Naive thymus-derived CD8-positive, alpha-beta T cell (primary cell): ENCODE measurements around the gene ANKRD61. TPM values are rescaled to one million over a fixed set of nuclear protein-coding genes. Genes with fewer than 3 reads are reported as not detected.

Experiments
- polyA plus RNA-seq, 3 donors: library from polyadenylated mRNA; unstranded; fragments of 300-500 nt; fragmentation: Illumina TruSeq; gene quantifications; one replicate each; pipeline ENCODE4 v1.2.3, GENCODE V29; 2021
- total RNA-seq, 8 experiments: library from RNA in 2 of 8; stranded (reverse) in 2 of 8; gene quantifications; one replicate each; pipeline ENCODE4 v1.2.3 and lab custom pipeline; 2021 to 2026

ANKRD61 gene
- total and polyA plus RNA-seq, 5 experiments from 2014 or later: 0.21 to 0.36 (median 0.30) TPM; not detected in 2

Other genes with a start within 250 kb of the ANKRD61 start
- gene RNF216, start 249.7 kb upstream of the ANKRD61 start, total RNA-seq: 100 to 1,000 TPM; 114 to 115 TPM
- 10 to 100 TPM; 28.4 to 47.6 (median 35.9) TPM for gene RNF216, start 249.7 kb upstream of the ANKRD61 start, polyA plus RNA-seq
- 10 to 100 TPM; 12.1 to 13.7 TPM for gene OCM, start 150.6 kb upstream of the ANKRD61 start, total RNA-seq
- 1 to 10 TPM in 2 of 3 donors, under 1 TPM in 1; 0.54 to 1.8 (median 1.7) TPM for gene OCM, start 150.6 kb upstream of the ANKRD61 start, polyA plus RNA-seq
- gene CCZ1, start 132.6 kb upstream of the ANKRD61 start, total RNA-seq: 10 to 100 TPM; 66.3 to 72.5 TPM
- 10 to 100 TPM; 32.0 to 56.1 (median 33.0) TPM for gene CCZ1, start 132.6 kb upstream of the ANKRD61 start, polyA plus RNA-seq
- gene RSPH10B, start 60.7 kb upstream of the ANKRD61 start, total RNA-seq: under 1 TPM in 1 of 2 experiments, not detected in 1; 0.81 TPM
- not detected for gene RSPH10B, start 60.7 kb upstream of the ANKRD61 start, polyA plus RNA-seq
- gene PMS2, start 22.3 kb upstream of the ANKRD61 start, total RNA-seq: 10 to 100 TPM; 20.0 to 22.8 TPM
- 10 to 100 TPM in 2 of 3 donors, 1 to 10 TPM in 1; 9.8 to 14.2 (median 10.0) TPM for gene PMS2, start 22.3 kb upstream of the ANKRD61 start, polyA plus RNA-seq
- 10 to 100 TPM; 12.6 to 14.0 TPM for gene AIMP2, start 22.1 kb upstream of the ANKRD61 start, total RNA-seq
- 10 to 100 TPM; 14.1 to 23.9 (median 20.8) TPM for gene AIMP2, start 22.1 kb upstream of the ANKRD61 start, polyA plus RNA-seq
- 10 to 100 TPM; 77.2 to 84.8 TPM for gene EIF2AK1, start 27.8 kb downstream of the ANKRD61 start, total RNA-seq
- gene EIF2AK1, start 27.8 kb downstream of the ANKRD61 start, polyA plus RNA-seq: 10 to 100 TPM; 94.1 to 95.3 (median 94.5) TPM
- gene USP42, start 73.6 kb downstream of the ANKRD61 start, total RNA-seq: 10 to 100 TPM; 18.3 to 19.4 TPM
- 10 to 100 TPM in 1 of 3 donors, 1 to 10 TPM in 2; 4.9 to 13.0 (median 7.9) TPM for gene USP42, start 73.6 kb downstream of the ANKRD61 start, polyA plus RNA-seq
- gene CYTH3, start 241.2 kb downstream of the ANKRD61 start, total RNA-seq: 1 to 10 TPM; 8.1 to 8.6 TPM
- 1 to 10 TPM in 2 of 3 donors, under 1 TPM in 1; 0.77 to 4.1 (median 2.1) TPM for gene CYTH3, start 241.2 kb downstream of the ANKRD61 start, polyA plus RNA-seq